ENCODE results near the gene WWOX.

The WWOX gene

DNA sequence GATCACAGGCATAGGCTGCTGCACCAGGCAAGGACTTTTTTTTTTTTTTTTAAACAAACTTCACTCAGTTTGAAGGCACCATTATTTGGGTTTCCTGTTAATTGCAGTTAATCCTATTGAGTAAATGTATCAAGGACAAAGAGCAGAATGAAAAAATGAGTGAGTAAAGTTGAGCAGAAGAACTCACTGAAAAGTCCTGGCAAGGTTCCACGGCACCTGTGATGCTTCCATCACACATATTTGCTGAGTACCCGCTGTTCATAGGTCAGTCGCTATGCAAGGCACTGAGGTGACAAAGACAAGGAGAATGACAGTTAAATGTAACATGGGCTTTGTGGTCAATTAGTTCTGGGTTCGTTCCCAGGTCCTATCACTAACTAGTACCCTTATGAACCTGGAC, 831.1 kb downstream of the WWOX start:
- ATAC-seq = no peak
- TF ChIP-seq BACH2 (CRISPR knock-in tag; IDR thresholded peaks at IDR 0.05; ENCODE audit: borderline replicate concordance) = no peak
- TF ChIP-seq PATZ1 (CRISPR knock-in tag; IDR thresholded peaks at IDR 0.05; ENCODE audit: borderline replicate concordance) = no peak
- TF ChIP-seq ZC3H10 (CRISPR knock-in tag; IDR thresholded peaks at IDR 0.05) = no peak
- TF ChIP-seq ARNTL (CRISPR knock-in tag; IDR thresholded peaks at IDR 0.05; ENCODE audit: borderline replicate concordance, low read depth) = no peak
- TF ChIP-seq TOX (CRISPR knock-in tag; IDR thresholded peaks at IDR 0.05; ENCODE audit: borderline replicate concordance) = no peak
- no peak for TF ChIP-seq SNAI2 (CRISPR knock-in tag; IDR thresholded peaks at IDR 0.05)
- no peak for TF ChIP-seq ZNF565 (CRISPR knock-in tag; conservative IDR thresholded peaks at IDR 0.05; ENCODE audit: low read depth)
- no peak for TF ChIP-seq ZFP30 (CRISPR knock-in tag; IDR thresholded peaks at IDR 0.05)
- TF ChIP-seq GLIS3 (CRISPR knock-in tag; IDR thresholded peaks at IDR 0.05) = no peak
- TF ChIP-seq, protein P1, sequence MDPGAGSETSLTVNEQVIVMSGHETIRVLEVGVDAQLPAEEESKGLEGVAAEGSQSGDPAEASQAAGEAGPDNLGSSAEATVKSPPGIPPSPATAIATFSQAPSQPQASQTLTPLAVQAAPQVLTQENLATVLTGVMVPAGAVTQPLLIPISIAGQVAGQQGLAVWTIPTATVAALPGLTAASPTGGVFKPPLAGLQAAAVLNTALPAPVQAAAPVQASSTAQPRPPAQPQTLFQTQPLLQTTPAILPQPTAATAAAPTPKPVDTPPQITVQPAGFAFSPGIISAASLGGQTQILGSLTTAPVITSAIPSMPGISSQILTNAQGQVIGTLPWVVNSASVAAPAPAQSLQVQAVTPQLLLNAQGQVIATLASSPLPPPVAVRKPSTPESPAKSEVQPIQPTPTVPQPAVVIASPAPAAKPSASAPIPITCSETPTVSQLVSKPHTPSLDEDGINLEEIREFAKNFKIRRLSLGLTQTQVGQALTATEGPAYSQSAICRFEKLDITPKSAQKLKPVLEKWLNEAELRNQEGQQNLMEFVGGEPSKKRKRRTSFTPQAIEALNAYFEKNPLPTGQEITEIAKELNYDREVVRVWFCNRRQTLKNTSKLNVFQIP (CRISPR knock-in tag; IDR thresholded peaks at IDR 0.05; ENCODE audit: borderline replicate concordance, low read depth) = no peak
- TF ChIP-seq, protein P2, sequence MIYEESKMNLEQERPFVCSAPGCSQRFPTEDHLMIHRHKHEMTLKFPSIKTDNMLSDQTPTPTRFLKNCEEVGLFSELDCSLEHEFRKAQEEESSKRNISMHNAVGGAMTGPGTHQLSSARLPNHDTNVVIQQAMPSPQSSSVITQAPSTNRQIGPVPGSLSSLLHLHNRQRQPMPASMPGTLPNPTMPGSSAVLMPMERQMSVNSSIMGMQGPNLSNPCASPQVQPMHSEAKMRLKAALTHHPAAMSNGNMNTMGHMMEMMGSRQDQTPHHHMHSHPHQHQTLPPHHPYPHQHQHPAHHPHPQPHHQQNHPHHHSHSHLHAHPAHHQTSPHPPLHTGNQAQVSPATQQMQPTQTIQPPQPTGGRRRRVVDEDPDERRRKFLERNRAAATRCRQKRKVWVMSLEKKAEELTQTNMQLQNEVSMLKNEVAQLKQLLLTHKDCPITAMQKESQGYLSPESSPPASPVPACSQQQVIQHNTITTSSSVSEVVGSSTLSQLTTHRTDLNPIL (CRISPR knock-in tag; IDR thresholded peaks at IDR 0.05; ENCODE audit: low read depth) = no peak
- TF ChIP-seq ESRRG (CRISPR knock-in tag; IDR thresholded peaks at IDR 0.05) = no peak
- TF ChIP-seq ZFP3 (CRISPR knock-in tag; IDR thresholded peaks at IDR 0.05) = no peak
- no peak for TF ChIP-seq RARB (CRISPR knock-in tag; IDR thresholded peaks at IDR 0.05)
- no peak for TF ChIP-seq OSR1 (CRISPR knock-in tag; IDR thresholded peaks at IDR 0.05)
- TF ChIP-seq ZNF70 (CRISPR knock-in tag; IDR thresholded peaks at IDR 0.05) = no peak
- no peak for TF ChIP-seq ZNF8 (CRISPR knock-in tag; IDR thresholded peaks at IDR 0.05)
- TF ChIP-seq CSRNP3 (CRISPR knock-in tag; IDR thresholded peaks at IDR 0.05) = no peak
- no peak for TF ChIP-seq PPARA (CRISPR knock-in tag; IDR thresholded peaks at IDR 0.05; ENCODE audit: borderline replicate concordance)

- ATAC-seq = no peak
- TF ChIP-seq ARNTL (CRISPR knock-in tag; IDR thresholded peaks at IDR 0.05; ENCODE audit: borderline replicate concordance, low read depth) (no peak), TCF4 (CRISPR knock-in tag; IDR thresholded peaks at IDR 0.05; ENCODE audit: borderline replicate concordance) (no peak), ZNF8 (CRISPR knock-in tag; IDR thresholded peaks at IDR 0.05) (no peak), BACH2 (CRISPR knock-in tag; IDR thresholded peaks at IDR 0.05; ENCODE audit: borderline replicate concordance) (no peak), ZFP30 (CRISPR knock-in tag; IDR thresholded peaks at IDR 0.05) (no peak), ZFP3 (CRISPR knock-in tag; IDR thresholded peaks at IDR 0.05) (no peak), SNAI2 (CRISPR knock-in tag; IDR thresholded peaks at IDR 0.05) (no peak), RARB (CRISPR knock-in tag; IDR thresholded peaks at IDR 0.05) (no peak), ISL1 (CRISPR knock-in tag; IDR thresholded peaks at IDR 0.05) (no peak), PATZ1 (CRISPR knock-in tag; IDR thresholded peaks at IDR 0.05; ENCODE audit: borderline replicate concordance) (no peak), PPARA (CRISPR knock-in tag; IDR thresholded peaks at IDR 0.05; ENCODE audit: borderline replicate concordance) (no peak), TOX (CRISPR knock-in tag; IDR thresholded peaks at IDR 0.05; ENCODE audit: borderline replicate concordance) (no peak), GLIS3 (CRISPR knock-in tag; IDR thresholded peaks at IDR 0.05) (no peak), CSDC2 (CRISPR knock-in tag; IDR thresholded peaks at IDR 0.05) (no peak), ZNF565 (CRISPR knock-in tag; conservative IDR thresholded peaks at IDR 0.05; ENCODE audit: low read depth) (no peak), ZNF70 (CRISPR knock-in tag; IDR thresholded peaks at IDR 0.05) (no peak), OSR1 (CRISPR knock-in tag; IDR thresholded peaks at IDR 0.05) (no peak)
- TF ChIP-seq, protein P2 (CRISPR knock-in tag; IDR thresholded peaks at IDR 0.05; ENCODE audit: low read depth) = no peak
These were observed 831.8 kb downstream of the WWOX start for GRCh38 chr16:78931267-78931666.

Measured in SK-N-SH treated with all-trans-retinoic acid at 6 μM for 48 hours (cell line).